ENCODE measurements around the gene SBF2.
"Not testable (repeated sequence)": the region's sequence is repeated elsewhere in the genome, so short reads cannot be mapped to it uniquely, and the experiment has no call there.

SBF2 gene

DNA sequence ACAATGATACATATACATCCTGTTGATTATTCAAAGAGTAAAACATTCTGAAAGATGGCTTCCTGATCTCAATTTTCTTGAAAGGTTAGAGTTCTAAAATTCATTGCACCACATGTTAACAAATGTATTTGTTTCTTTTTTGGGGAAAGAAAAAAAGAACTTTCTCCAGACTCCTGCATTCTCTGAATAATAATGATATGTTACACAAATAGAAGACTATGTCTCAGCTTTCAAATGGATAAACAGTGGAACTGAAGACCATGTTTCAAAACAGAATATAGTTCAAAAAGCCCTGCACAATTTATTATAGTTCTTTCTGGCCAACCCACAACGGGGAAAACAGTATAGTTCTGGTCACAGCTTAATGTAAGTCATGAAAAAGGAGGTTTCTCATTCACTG, 277.0 kb downstream of the SBF2 start:
- no peak for DNase-seq (ENCODE audit: low read depth)

DNA sequence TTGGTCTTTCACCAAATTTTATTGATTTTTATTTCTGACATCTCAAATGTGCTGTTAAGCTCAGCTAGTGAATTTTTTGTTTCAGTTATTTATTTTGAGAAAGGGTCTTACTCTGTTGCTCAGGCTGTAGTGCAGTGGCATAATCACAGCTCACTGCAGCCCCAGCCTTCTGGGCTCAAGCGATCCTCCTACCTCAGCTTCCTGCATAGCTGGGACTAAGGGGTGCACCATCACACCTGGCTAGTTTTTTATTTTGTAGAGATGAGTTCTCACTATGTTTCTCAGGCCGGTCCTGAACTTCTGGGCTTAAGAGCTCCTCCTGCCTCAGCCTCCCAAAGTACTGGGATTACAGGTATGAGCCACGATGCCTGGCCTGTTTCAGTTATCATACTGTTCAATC, 282.0 kb downstream of the SBF2 start:
- DNase-seq (ENCODE audit: low read depth): no peak

DNA sequence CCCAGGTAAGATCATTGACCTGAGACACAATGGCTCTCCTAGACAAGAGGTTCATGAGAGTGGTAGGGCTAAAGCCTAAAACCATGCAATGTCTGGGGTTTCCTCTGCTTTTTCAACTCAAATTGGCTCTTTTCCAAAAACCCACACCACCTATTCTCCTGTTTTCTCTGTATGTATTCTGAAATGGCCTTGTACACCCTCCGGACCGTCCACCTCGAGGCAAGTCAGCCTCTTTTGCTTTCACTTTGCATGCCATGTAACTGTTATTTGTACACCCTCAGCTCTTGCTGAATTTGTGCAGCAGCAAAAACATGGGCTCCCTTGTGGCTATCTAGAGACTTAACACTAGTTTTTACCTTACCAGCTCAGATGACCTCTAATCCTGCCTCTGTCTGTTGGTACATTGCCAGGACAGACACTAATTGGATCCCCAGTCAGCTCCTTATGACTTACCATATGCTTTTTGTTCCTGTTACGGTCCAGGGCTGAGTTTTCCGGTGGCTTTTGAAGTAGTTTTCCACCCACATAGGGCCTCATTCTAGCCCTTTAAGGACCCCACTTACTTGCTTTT, 288.0 kb downstream of the SBF2 start:
- no peak for DNase-seq (ENCODE audit: low read depth)

DNA sequence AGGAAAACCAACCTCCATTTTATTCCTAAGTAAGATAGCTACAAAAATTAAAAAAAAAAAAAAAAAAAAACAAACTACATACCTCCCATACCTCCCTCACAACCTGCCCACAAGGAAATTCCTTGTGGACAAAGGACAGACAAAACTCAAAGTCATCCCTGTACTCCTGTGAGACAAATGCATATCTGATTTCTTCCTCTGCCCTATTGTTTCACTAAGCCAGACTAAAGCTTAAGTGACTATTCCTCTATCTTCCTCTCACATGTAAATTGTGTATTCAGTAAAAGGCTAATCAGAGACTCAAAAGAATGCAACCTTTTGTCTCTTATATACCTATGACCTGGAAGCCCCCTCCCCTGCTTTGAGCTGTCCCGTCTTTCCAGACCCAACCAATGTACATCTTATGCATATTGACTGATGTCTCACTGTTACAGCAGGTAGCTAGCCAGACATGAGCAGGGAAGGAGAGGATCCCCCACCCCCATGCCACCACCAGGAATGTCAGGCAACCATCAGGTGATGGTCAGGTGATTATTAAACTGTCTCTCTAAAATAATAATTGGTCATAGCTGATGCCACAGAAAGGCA, 289.4 kb downstream of the SBF2 start:
- DNase-seq (ENCODE audit: low read depth): no peak

DNA sequence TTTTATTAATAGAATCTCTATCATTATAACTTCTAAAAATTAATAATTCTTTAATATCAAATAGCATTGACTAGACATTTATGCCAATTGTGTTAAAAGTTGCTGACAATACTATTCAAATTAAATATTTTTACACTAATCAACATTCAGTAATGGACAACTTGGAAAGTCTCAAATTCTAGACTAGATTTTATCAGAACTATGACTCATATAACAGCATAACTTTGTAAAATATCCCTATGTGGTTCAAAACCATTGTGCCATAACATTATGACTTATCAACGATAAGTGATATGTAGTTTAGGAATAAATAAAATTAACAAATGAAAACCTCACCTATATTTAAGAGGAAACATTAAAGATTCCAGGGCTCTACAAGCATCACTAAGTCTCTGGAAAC, 291.8 kb downstream of the SBF2 start:
- DNase-seq (ENCODE audit: low read depth): no peak

DNA sequence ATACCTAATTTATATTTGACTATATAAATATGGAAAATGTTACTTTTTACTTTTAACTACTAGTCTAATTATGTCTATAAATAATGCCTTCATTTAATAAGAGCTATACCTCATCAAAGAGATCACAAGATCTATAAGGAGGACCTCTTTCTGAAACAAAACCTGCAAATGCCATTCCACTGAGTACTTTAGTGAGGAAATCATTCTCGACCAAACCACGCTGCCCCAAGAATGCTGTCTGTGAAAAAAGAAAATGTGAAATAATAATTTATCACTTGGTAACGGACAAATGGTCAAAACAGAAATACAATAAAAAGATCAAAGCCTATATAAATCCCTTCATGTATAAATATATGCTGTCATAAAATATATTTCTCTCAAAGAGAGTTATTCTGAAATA, 301.7 kb downstream of the SBF2 start:
- DNase-seq (ENCODE audit: low read depth): no peak

DNA sequence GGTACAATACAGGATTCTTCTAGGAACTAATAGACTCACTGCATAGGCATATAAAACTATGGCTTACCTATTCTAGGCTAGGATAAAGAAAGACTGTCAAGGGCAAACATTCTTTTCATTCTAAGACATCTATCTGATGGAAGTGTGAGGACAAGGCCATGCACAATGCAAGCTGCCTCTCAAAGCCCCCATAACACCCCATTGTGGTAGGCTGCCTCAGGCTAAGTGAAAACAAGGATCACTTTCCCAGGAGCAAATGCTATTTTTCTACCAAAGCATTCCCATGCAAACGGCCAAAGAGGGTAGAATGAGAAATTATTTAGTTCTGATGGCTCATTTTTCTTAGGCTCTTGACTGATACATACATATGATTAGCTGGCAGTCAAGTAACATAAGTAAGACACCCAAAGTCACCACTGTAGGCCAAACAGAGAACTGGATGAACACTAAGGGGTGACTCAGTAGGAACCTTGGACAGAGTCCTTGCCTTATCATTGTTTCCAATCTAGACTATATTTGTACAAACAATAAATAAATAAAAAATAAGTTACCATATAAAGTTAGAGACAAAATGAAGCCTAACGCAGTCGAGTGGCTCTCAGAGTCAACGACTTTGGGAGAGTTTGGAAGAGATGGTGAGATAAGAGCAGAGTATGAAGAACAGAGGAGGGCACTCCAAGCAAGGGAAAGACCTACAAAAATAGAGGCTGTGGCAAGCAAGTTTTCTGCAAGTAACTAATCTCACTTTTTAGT, 303.6 kb downstream of the SBF2 start:
- DNase-seq (ENCODE audit: low read depth): no peak

DNA sequence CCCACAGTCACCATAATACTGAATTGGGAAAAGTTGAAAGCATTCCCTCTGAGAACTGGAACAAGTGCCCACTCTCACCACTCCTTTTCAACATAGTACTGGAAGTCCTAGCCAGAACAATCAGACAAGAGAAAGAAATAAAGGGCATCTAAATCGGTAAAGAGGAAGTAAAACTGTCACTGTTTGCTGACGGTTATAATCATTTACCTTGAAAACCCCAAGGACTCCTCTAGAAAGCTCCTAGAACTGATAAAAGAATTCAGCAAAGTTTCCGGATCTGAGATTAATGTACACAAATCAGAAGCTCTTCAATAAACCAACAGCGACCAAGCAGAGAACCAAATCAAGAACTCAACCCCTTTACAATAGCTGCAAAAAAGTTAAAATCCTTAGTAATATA, 306.7 kb downstream of the SBF2 start:
- DNase-seq (ENCODE audit: low read depth): not testable (repeated sequence)

DNA sequence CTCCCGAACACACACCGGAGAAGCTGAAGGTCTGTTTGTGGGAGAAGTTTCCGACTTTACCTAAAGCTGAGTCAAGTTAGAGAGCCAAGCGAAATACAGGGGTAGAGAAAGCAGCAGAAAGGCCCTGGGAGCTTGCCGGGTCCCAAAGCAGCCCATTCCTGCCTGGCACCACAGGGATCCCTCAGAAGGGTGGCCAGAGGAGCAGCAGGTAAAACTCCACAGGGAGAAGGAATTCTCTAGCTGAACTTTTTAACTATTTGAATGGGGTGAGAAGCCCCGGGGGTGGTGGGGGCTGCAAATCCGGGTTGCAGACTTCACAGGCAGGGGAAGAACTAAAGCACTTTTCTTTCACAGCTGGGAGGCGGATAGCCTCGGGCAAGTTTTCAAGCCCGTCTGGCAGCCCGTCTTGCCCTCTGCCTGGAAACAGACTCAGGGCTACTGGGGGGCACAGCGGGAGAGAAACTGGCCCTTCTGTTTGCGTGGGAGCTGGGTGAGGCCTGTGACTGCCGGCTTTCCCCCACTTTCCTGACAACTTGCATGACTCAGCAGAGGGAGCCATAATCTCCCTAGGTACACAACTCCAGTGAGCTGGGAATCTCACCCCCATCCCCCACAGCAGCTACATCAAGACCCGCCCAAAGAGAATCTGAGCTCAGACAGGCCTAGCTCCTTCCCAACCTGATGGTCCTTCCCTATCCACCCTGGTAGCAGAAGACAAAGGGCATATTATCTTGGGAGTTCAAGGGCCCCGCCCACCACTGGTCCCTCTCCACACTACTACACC, 311.0 kb downstream of the SBF2 start:
- no peak for DNase-seq (ENCODE audit: low read depth)

DNA sequence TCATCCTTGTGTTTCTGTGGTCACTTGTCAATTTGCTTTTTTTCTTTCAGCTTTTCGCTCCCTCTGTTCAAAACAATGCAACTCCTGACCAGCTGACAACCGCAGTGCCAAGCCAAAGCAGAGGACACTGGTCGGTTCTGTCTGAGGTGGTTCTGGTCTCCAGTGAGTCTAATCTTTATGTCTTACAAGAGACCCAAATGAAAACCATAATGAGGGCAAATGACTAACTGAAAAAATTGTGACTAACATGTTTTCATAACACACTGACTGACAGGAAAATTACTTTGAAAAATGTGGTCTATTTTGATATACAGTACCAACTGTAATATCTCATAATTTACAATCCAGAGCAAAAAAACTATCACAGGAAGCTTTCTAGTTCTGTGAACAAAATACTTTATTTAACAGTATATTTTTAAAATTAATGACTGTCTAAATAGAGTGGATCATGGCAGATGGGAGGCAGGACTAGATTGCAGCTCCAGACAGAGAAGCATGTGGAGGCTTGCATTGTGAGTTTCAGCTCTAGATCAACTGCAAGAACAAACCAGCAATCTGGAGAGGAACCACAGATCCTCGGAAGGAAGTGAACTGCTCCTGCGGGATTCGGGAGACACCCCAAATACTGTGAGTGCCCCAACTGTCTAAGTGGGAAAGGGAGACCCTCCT, 311.8 kb downstream of the SBF2 start:
- no peak for DNase-seq (ENCODE audit: low read depth)

DNA sequence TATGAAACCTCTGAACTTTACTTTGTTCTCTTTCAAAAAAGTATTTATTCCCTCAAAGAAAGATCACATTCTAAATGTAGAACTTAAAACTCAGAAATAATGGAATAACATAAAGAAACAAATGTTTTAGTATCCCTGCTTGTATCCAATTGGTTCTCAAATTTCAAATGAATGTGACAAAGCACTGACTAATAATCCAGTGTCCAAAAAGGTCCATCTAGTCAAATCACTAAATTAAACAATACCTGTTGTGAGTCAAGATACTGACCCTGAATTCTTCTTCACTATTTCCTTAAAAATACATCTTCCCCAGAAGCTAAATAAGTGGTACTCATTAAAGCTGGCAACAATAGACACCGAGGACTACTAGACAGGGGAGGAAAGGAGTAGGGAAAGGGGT, 313.1 kb downstream of the SBF2 start:
- DNase-seq (ENCODE audit: low read depth): no peak

DNA sequence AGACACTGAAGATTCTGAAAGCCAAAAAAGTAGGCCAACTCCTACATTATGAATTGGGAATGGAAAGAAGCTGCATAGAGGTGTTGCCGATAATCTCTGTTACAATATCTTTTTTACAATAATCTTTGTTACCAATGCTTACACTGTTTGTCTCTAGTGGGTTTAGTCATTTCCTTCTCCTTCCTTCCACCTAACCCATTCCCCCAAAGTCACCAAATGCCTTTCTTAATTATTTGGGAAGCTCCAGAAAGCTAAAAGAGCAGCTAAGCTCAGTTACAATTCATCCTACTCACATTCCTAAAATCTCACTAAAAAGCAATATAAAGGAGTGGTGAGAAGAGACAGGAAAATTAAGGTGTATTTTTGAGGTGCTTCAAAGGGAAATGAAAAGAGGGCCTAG, 316.5 kb downstream of the SBF2 start:
- DNase-seq (ENCODE audit: low read depth): no peak

DNA sequence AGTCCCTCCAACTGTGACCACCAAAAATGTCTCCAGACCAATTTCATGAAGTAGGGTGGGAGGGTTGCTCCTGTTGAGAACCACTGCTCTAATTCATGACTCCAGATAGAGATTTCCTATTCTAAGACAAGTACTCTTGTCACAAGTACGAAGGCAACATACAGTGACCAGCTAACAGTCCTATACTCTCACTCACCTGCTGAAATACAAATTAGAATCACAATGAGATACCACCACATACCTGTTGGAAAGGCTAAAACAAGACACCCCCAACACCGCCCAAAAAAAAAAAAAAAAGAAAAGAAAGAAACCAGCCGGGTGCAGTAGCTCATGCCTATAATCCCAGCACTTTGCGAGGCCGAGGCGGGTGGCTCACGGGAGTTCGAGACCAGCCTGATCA, 319.6 kb downstream of the SBF2 start:
- DNase-seq (ENCODE audit: low read depth): no peak

DNA sequence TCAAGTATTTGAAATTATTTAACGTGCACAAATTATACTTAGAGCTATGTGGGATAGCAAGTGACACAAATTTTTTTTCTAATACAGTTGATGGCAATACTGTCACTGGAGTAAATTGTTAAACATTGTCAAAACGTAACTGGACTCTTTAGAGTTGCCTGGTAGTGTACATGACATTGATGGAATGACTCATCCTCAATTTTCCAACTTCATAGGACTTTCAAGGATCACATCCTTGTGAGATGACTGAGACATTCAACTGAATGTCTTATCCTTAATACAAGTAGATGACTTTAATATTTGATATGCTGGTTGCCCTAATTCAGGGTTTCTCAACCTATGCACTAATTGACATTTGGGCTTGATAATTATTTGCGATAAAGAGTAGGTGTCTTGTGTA, 320.1 kb downstream of the SBF2 start:
- no peak for DNase-seq (ENCODE audit: low read depth)

DNA sequence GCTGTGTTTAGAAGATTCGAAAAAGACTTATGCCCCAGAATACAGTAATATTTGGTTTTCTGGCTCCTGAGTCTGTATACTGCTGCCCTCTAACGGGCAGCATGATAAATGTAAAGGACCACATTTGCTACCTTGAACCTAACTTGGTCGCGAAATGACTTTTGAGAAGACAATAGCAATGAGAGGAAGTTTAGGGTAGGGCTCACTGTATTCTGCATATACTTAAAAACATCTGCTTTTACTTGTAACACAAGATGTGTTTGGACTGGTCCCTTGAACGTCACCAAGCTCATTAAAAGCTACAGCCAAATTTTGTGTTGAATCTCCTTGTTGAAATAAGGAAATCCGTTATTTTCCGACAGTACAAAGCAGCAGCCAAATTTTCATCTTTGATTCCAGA, 321.0 kb downstream of the SBF2 start:
- peak; percentile 5 for DNase-seq (ENCODE audit: low read depth)

DNA sequence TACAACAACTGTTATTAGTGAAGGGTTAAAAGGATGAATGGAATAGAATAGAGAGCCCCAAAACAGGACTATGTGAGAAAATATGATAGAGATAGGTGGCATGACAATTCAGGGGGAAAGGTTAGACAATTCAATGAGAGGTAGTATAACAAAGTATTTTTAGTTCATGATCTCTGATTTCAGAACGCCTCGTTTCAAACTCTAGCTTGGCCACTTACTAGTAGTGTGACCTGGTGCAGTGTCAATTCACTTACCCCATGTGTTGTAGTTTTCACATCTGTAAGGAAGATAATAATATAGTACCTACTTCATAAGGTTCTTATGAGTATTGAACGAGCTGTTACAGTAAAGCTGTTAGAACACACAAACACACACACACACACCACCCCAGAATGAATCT, 322.1 kb downstream of the SBF2 start:
- no peak for DNase-seq (ENCODE audit: low read depth)

DNA sequence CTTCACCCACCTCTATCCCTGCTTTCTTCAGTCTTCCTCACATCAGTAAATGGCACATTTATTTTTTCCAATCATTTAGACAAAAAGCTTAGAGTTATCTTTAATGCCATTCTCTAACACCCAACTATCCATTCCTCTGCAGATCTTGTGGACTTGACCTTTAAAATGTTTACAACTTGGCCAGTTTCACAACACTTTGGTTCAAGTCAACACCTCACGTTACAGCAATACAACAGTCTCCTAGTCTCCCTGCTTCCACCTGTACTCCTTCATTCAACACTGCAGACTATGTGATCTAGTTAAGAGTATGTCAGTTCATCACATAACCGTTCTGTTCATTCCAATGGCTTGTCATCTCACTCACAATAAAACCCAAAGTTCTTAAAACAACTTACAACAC, 325.0 kb downstream of the SBF2 start:
- no peak for DNase-seq (ENCODE audit: low read depth)

DNA sequence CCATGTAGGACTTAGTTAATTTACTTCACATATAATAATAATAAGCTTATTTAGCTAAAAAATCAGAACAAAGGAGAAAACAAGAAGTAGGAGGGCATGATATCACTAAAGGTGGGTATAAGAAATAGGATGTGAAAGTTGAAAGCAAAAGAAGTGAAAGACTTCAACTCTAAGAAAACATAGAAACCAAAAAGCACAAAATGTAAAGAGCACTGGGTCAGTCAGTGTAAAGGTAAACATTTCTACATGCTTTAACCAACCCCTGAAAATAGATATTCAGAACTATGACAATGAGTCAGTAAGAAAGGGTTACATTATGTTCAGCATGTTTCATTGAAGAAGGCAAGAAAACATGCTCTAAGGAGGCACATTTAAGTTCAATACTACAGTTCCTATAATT, 331.3 kb downstream of the SBF2 start:
- DNase-seq (ENCODE audit: low read depth): no peak

DNA sequence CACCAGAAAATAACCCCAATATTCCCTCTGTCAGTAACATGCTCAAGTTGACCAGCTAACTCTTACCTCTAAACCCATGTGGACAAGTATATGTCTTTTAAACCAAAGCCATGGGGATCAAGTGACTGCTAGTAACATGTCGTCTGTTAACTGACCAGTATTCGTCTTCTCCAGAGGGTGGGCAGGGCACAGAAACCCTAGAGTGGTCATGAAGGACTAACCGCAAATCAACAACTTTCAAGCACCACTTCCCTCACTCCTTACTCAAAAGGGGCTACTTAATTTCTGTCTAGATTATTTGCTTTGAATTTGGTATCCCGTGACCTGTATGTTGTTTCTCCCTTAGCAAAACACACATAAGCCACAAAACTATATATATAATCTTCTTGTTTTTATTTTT, 336.9 kb downstream of the SBF2 start:
- no peak for DNase-seq (ENCODE audit: low read depth)

DNA sequence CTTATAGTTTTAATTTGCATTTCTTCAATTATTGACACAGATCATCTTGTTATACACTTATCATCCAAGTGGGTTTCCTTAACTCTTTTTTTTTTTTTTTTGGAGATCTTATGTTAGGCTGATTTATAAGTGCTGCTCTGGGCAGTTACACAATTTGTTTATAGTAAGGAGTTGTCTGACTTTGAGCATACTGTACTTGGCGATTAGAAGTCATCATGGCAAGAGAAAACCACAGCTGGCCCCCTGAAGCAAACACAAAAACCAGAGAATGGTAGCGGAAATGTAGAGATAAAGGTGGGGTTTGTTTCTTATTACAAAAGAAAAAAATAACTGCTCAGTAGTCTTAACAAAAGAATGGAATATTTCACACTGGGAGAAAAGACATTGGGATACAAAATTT, 337.5 kb downstream of the SBF2 start:
- DNase-seq (ENCODE audit: low read depth): no peak

DNA sequence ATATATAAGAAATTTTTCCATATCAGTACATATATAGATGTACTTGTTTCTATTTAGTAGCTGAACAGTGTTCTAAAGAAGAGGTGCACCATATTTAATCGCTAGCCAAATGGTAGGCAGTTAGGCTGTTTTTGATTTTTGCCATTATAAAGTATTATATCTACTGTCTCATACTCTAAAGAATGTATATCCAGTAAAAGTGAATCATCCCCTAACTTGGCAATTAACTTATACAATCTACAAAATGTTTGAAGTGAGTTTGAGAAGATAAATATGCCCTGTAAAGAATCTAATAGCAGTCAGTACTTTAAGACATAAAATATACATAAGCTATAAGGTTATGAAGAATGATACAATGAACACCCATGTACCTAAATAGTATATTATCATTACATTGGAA, 338.6 kb downstream of the SBF2 start:
- no peak for DNase-seq (ENCODE audit: low read depth)

DNA sequence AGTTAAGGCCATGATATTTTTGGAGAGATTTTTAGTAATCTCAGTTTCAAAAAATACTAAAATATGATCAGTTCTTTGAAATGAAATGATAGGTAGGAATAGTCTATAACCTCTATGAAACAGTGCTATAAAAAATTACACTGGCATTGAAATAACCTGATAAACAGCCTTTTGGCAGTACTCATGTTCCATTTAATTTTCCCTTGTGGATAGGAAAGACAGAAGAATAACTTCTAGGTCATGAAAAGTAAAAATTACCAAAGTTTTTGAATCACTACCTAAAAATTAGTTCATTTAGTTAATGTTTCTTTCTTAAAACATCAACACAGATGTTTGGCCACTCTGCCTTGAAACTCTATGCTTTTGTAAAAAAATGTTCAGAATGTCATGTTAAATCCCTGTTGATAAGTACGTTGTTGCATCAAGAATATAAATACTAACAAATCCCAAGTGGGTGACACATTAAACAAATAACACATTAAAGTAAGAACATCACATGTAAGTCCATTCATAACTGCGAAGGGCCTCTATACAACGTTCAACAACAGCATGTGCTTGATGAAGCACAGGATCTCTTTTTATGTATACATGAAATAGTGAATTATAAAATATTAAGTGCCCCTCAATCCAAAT, 339.9 kb downstream of the SBF2 start:
- DNase-seq (ENCODE audit: low read depth): no peak

Measured in activated T-cell treated with anti-CD3 and anti-CD28 coated beads for 24 hours (primary cell).